Hepatocyte (in vitro differentiated cells): ENCODE measurements around the gene ZBTB16. TPM values are rescaled to one million over a fixed set of nuclear protein-coding genes. Genes with fewer than 3 reads are reported as not detected.

Source experiments
- DNase-seq: peaks from one replicate; pipeline ENCODE4 v3.0.0-alpha.2; 2016; ENCODE audit warnings: low spot score
- H2AFZ ChIP-seq: fragments of 200-600 bp; sonication (generic); 2 replicates; pipeline ENCODE4 v1.6.0; 2016; ENCODE audit warnings: antibody characterized with exemption, mild to moderate bottlenecking
- H3K27ac ChIP-seq: fragments of 200-600 bp; sonication (generic); 2 replicates; pipeline ENCODE4 v1.5.1; 2016; ENCODE audit warnings: mild to moderate bottlenecking
- H3K27me3 ChIP-seq: fragments of 200-600 bp; sonication (generic); 2 replicates; pipeline ENCODE4 v1.6.1; 2016
- H3K36me3 ChIP-seq: fragments of 200-600 bp; sonication (generic); replicated peaks from 2 replicates; pipeline ENCODE4 v1.5.1; 2016; ENCODE audit warnings: low read depth; ENCODE audit not compliant: insufficient read depth
- H3K4me1 ChIP-seq: fragments of 200-600 bp; sonication (generic); 2 replicates; pipeline ENCODE4 v1.5.1; 2016; ENCODE audit warnings: mild to moderate bottlenecking, moderate library complexity; ENCODE audit not compliant: insufficient read depth
- H3K4me2 ChIP-seq: fragments of 200-600 bp; sonication (generic); 2 replicates; pipeline ENCODE4 v1.6.0; 2016
- H3K4me3 ChIP-seq: fragments of 200-600 bp; sonication (generic); 2 replicates; pipeline ENCODE4 v1.5.1; 2016; ENCODE audit warnings: mild to moderate bottlenecking
- H3K79me2 ChIP-seq: fragments of 200-600 bp; sonication (generic); 2 replicates; pipeline ENCODE4 v1.6.0; 2017; ENCODE audit warnings: mild to moderate bottlenecking
- H3K9me2 ChIP-seq: fragments of 200-600 bp; sonication (generic); replicated peaks from 2 replicates; pipeline ENCODE4 v1.6.0; 2017; ENCODE audit warnings: mild to moderate bottlenecking; ENCODE audit not compliant: insufficient read depth
- H3K9me3 ChIP-seq: fragments of 200-600 bp; sonication (generic); 2 replicates; pipeline ENCODE4 v1.5.1; 2016; ENCODE audit warnings: low read depth, mild to moderate bottlenecking
- H4K20me1 ChIP-seq: fragments of 200-600 bp; sonication (generic); 2 replicates; pipeline ENCODE4 v1.6.0; 2016; ENCODE audit warnings: mild to moderate bottlenecking; ENCODE audit not compliant: insufficient read depth, poor library complexity, severe bottlenecking
- EZH2 ChIP-seq: fragments of 200-600 bp; sonication (generic); IDR thresholded peaks from 2 replicates; pipeline ENCODE4 v1.6.1; 2016; ENCODE audit warnings: antibody characterized with exemption, mild to moderate bottlenecking, borderline replicate concordance
- EZH2phosphoT487 ChIP-seq: fragments of 200-600 bp; sonication (generic); IDR thresholded peaks from one replicate; pipeline ENCODE4 v1.6.1; 2018; ENCODE audit warnings: antibody characterized with exemption, mild to moderate bottlenecking, low read depth, moderate library complexity; ENCODE audit not compliant: unreplicated experiment, severe bottlenecking
- WGBS: methylation state at CpG from one replicate; pipeline ENCODE4 v1.1.6; 2016; ENCODE audit warnings: low lambda C conversion rate; ENCODE audit errors: missing lambda C conversion rate; 5-methylcytosine and 5-hydroxymethylcytosine counted together
- polyA plus RNA-seq: library from polyadenylated mRNA; unstranded; fragments of >200 nt; fragmentation: Nextera tagmentation; extraction: Ambion mirVana; gene quantifications from 2 replicates; pipeline ENCODE4 v1.2.1, GENCODE V29; 2016
- total RNA-seq: library from RNA; depleted of rRNA; stranded (reverse); fragments of >200 nt; gene quantifications from 2 replicates; pipeline ENCODE4 v1.2.3, GENCODE V29; 2014
- TF ChIP-seq, protein P1 (sequence below): fragments of 200-600 bp; sonication (generic); IDR thresholded peaks from 2 replicates; pipeline ENCODE4 v1.5.1; 2016; ENCODE audit warnings: antibody characterized with exemption, mild to moderate bottlenecking; ENCODE audit not compliant: poor library complexity

ZBTB16 gene
- total and polyA plus RNA-seq, 2 experiments from 2014 or later, result 30.1 to 52.3 TPM

DNA sequence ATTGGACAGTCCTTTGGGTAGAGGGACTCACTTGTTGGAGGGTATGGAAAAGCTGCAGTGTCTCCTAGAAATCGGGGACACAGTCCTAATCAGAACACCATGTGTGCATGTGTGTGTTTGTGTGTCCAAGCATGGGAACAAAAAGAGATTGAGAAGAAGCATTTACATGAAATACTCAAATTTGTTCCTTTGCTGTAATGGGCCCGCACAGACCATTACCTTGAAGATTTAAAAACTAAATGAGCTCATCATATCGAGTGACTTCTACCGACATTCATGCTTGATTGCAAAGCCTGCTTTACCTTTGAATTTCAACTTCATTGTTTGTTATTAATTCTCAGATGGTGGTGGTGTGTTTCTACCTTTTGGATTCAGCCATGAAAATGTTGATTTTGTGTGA, 106.9 kb downstream of the ZBTB16 start:
- Histone ChIP-seq H3K4me2 (peak overlapping the region; percentile 43), H3K4me1 (peaks cover 90% of the 10 kb centered on the region), H3K27ac (peak overlapping the region; percentile 96), H3K9me3 (no peaks in the 10 kb centered on the region), H3K4me3 (no peak overlapping the region), H3K36me3 (no peaks in the 10 kb centered on the region), H3K27me3 (no peaks in the 10 kb centered on the region), H3K9me2 (no peaks in the 10 kb centered on the region), H2AFZ (no peak overlapping the region), H3K79me2 (peaks cover 45% of the 10 kb centered on the region), H4K20me1 (no peaks in the 10 kb centered on the region)
- 90% methylated on average over 4 of the region's 4 CpGs for WGBS
- TF ChIP-seq EZH2 (no peak), EZH2phosphoT487 (no peak)
- TF ChIP-seq, protein P1, sequence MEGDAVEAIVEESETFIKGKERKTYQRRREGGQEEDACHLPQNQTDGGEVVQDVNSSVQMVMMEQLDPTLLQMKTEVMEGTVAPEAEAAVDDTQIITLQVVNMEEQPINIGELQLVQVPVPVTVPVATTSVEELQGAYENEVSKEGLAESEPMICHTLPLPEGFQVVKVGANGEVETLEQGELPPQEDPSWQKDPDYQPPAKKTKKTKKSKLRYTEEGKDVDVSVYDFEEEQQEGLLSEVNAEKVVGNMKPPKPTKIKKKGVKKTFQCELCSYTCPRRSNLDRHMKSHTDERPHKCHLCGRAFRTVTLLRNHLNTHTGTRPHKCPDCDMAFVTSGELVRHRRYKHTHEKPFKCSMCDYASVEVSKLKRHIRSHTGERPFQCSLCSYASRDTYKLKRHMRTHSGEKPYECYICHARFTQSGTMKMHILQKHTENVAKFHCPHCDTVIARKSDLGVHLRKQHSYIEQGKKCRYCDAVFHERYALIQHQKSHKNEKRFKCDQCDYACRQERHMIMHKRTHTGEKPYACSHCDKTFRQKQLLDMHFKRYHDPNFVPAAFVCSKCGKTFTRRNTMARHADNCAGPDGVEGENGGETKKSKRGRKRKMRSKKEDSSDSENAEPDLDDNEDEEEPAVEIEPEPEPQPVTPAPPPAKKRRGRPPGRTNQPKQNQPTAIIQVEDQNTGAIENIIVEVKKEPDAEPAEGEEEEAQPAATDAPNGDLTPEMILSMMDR, result no peak
- no peak for DNase-seq

DNA sequence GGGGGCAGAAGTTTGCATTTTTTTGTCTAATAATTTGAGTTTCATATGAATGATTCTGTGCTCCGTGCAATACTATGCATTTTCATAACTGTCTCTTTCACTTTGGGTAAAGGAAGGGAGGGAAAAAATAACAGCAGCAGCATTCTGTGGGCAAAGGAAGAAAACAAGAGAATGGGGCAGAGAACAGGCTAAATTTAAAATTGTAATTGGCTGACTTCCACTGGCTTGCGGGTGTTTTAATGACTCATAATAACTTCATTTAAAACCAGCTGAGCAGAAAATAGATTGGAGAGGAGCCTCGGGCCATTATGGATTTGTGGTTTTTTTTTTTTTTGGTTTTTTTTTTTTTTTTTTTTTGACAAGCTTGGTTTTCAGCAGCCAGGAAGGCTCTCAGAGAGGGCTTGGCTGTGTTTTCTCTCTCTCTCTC, 107.4 kb downstream of the ZBTB16 start:
- no peaks in the 10 kb centered on the region for H3K36me3 ChIP-seq
- peak overlapping the region; percentile 43 for H3K4me2 ChIP-seq
- no peaks in the 10 kb centered on the region for H3K9me2 ChIP-seq
- H3K27me3 ChIP-seq, result no peaks in the 10 kb centered on the region
- TF ChIP-seq EZH2phosphoT487, result no peak
- TF ChIP-seq, protein P1, result no peak
- no peak for TF ChIP-seq EZH2
- H2AFZ ChIP-seq, result no peak overlapping the region
- peak; percentile 45 for DNase-seq
- H3K4me1 ChIP-seq, result peaks cover 90% of the 10 kb centered on the region
- H3K4me3 ChIP-seq, result no peak overlapping the region
- no peaks in the 10 kb centered on the region for H3K9me3 ChIP-seq
- no peaks in the 10 kb centered on the region for H4K20me1 ChIP-seq
- 28% methylated on average over 3 of the region's 3 CpGs for WGBS
- H3K27ac ChIP-seq, result peak overlapping the region; percentile 96
- H3K79me2 ChIP-seq, result peaks cover 40% of the 10 kb centered on the region

- peak overlapping the region; percentile 96 for H3K27ac ChIP-seq
Measured at GRCh38 chr11:114167355-114167754, 107.8 kb downstream of the ZBTB16 start.

More at GRCh38 chr11:114167355-114167754, 107.8 kb downstream of the ZBTB16 start:
- no peak for DNase-seq
- Histone ChIP-seq H3K4me1 (peaks cover 90% of the 10 kb centered on the region), H3K9me3 (no peaks in the 10 kb centered on the region), H3K27me3 (no peaks in the 10 kb centered on the region), H3K36me3 (no peaks in the 10 kb centered on the region), H3K79me2 (peaks cover 42% of the 10 kb centered on the region), H3K4me3 (no peak overlapping the region), H3K9me2 (no peaks in the 10 kb centered on the region), H2AFZ (no peak overlapping the region), H4K20me1 (no peaks in the 10 kb centered on the region), H3K4me2 (peak overlapping the region; percentile 12)
- 56% methylated on average over 5 of the region's 5 CpGs for WGBS
- TF ChIP-seq, protein P1, result no peak
